Fibroblast of peridontal ligament (primary cell): Measurements from ENCODE around the gene UXT.
"Not testable (repeated sequence)": the region's sequence is repeated elsewhere in the genome, so short reads cannot be mapped to it uniquely, and the experiment has no call there.

Source experiments
- DNase-seq: peaks from one replicate; pipeline ENCODE4 v3.0.0-alpha.2; 2010; ENCODE audit errors: extremely low read depth

UXT gene

GRCh38 chrX:47614618-47615017 lies 44.4 kb downstream of the UXT start:
- no peak for DNase-seq

GRCh38 chrX:47613082-47613481 lies 45.9 kb downstream of the UXT start:
- DNase-seq = no peak

GRCh38 chrX:47612418-47612817 lies 46.6 kb downstream of the UXT start:
- no peak for DNase-seq

GRCh38 chrX:47611926-47612325 lies 47.1 kb downstream of the UXT start:
- DNase-seq = no peak

DNA sequence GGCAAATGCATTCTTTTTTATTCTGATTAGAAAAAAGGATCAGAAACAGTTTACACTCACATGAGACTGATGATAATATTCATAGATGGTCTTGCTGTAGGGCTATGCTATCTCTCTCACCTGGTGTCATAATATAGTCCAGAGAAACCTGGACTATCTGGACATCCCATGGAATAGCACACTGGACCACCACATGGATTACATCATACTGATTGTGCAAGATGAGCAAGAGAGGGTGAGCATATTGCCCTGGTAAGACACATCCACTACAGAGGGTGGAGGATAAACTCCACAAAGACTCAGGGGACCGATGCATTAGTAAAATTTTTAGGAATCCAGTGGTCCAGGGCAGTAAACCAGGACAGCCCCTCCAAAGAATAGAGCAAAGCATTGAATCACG lies 47.5 kb downstream of the UXT start:
- no peak for DNase-seq

DNA sequence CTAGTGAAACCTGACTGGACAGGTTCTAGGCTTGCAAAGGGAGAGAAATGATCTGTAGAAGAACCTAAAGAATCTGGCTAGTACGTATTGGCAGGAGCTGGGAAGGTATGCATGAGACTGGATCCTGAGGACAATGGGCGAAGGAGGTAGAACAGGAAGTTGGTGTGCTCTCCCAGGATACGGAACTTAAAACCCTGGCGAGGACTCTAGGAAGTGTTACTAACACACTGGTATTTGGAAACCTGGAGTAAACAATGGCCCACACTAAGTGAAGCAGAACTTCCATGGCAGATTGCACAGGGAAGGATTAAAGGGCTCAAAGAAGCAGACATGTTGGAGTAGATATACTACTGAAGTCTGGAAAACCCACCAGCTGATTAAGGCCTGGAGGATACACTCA lies 48.5 kb downstream of the UXT start:
- no peak for DNase-seq

GRCh38 chrX:47608130-47608810 lies 50.7 kb downstream of the UXT start:
- DNase-seq = no peak

- DNase-seq = no peak
Measured at GRCh38 chrX:47607091-47607490, 51.9 kb downstream of the UXT start.

DNA sequence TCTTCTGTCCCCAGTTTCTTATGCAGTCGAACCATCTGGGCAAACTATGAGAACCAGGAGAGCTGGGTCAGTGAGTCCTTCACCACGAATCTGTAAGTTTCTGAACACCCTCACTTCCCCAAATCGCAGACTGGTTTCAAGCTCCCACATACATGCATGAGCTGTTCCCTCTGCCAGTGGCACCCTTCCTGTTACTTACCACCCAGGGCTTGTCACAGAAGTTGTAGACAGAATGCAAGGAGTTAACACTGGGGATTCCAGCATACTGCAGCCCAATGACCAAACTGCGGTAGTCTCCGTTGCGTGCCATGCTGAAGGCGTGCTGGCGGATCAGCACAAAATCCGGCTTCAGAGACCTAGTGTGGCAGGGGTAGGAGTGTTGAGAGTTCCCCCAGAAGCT lies 54.0 kb downstream of the UXT start:
- no peak for DNase-seq

DNA sequence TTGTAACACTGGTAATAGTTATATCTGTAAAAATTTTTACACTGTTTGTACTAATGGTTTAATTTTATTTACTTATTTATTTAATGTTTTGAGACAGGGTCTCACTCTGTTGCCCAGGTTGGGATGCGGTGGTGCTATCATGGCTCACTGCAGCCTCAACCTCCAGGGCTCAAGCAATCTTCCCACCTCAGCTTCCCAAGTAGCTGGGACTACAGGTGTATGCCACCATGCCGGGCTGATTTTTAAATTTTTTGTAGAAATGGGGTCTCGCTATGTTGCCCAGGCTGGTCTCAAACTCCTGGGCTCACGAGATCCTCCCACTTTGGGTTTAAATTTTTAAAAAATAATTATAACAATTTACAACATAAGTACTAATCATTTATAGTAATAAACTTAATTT lies 55.9 kb downstream of the UXT start:
- not testable (repeated sequence) for DNase-seq
